HT-29 (cell line): Measurements from ENCODE around the gene INPP4A. TPM values are rescaled to one million over a fixed set of nuclear protein-coding genes. Genes with fewer than 3 reads are reported as not detected.

Experiments used
- DNase-seq: peaks from one replicate; pipeline ENCODE4 v3.0.0-alpha.2; 2015; ENCODE audit warnings: low spot score
- total RNA-seq: library from RNA; depleted of rRNA; stranded (reverse); fragments of >200 nt; shearing (Covaris generic); gene quantifications from 2 replicates; pipeline ENCODE4 v1.2.3, GENCODE V29; 2014

The INPP4A gene
- total RNA-seq, 1 experiment from 2014 or later = 11.5 TPM

DNA sequence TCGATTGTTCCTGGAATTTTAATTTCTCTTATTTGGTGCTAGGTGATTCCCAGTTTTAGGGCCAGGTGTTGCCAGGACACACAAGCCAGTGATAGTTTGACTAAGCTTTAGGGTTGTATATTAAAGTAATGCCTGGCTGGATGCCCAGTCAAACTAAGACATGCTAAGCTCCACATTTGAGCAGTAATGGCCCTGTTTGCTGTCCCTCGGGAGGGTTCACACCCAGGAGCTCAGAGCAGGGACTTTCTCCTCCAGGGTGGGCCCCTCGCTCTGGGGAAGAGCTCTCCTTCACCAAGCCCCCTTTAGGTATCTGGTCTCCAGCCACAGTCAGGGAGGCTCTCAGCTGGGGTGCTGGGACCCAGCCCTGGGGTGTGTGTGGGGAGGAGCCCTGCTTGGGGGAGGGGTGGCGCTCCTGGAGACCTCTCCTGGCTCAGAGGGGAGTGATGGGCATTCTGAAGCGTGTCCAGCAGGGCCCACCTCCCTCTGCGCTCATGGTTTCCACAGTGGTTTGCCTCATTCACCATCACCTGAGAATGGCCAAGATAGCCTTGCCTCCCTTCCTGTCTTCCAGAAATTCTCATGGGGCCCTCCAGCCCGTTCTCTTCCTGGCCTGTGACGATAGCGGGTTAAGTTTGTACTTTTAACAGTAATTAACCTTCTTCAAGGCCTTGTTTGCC, 31.7 kb downstream of the INPP4A start:
- peak; percentile 23 for DNase-seq

DNA sequence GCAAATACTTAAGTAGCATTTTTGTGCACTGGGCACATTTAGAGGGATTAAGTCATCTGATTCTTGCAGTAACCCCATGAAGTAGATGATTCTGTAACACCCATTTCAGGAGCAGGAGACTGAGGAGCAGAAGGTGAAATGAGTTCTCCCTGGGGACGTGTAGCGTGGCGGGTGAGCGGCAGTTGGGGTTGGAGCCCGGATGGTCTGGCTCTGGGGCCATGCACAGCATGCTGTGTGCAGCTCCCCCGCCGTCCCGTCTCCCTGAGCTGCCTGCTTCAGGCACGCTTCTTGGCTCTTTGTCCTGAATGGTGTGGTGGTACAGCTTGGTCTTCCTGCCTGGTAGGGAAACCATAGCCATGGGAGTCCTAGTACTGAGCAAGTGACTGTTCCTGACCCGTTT, 32.4 kb downstream of the INPP4A start:
- DNase-seq = no peak

DNA sequence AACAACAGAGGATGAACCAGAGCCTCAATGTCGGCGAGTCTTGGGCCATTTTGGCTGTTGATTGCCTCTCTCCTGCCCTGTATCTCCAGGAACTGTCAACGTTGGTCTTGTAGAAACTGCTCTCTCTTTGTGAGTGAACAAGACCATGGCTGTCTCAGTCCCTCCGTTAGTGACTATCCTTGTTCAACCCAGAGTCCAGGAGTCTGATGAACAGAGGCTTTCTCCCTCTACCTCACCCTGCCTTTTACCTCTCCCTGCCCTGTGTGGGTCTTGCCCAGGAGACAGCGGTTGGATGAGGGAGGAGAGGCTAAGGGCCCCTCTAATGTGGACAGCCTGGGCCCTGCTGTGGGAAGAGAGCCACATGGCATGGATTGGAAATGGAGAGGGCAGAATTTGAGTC, 32.8 kb downstream of the INPP4A start:
- DNase-seq = no peak

DNA sequence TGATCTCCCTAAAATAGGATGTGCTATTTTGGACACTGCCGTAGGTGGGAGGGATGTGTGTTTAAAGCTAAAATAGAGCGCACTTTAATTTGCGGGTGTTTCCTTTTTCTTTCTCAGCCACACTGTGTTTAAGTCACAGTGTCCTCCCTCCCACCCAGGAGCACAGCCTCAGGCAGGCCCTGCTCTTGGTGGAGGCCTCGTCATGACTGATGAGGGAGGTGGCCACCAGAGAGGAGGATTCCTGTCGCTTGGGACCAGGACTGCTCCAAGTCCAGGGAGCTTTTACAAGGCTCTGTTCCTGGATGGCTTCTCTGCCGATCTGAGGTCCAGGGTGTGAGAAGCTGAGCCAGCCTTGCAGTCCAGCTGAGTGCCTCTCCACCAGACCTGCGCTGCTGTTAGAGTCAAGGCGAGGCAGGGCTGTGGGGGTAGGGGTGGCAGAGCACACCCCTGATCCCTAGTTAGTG, 33.5 kb downstream of the INPP4A start:
- DNase-seq = no peak

DNA sequence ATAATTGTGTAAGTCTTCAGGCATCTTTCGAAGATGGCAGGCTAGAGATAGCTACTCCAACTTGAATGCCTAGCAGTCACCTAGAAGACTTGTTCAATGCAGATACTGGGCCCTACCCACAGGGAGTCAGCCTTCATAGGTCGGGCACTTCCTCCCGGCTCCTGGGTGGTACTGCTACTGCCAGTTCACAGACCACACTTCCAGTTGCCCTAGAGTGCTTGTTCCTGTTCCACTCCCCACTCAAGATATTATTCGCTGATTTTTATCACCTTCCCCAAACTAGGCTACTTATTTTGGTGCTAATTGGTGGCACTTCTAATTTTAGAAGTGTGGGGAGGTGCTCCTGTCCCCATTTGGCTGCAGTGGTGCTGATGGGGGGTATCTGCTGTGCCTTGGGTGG, 34.2 kb downstream of the INPP4A start:
- DNase-seq = no peak

DNA sequence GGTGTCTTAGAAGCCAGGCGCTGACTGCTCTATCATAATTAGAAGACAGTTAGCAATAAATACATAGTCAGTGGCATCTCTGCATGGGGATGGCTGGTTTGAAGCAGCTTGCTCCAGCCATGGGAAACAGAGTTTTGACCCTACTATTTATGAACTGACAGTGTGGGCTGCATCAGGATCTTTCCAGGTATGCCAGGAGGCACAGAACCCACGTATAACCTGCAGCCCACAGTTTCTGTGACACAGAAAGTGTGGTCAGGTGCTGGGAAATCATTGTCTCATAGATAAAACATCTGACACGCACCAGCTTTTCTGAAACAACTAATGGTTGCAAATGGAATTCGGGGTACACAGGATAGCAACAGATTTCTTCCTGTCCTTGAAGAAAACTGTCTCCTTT, 34.7 kb downstream of the INPP4A start:
- DNase-seq = no peak

DNA sequence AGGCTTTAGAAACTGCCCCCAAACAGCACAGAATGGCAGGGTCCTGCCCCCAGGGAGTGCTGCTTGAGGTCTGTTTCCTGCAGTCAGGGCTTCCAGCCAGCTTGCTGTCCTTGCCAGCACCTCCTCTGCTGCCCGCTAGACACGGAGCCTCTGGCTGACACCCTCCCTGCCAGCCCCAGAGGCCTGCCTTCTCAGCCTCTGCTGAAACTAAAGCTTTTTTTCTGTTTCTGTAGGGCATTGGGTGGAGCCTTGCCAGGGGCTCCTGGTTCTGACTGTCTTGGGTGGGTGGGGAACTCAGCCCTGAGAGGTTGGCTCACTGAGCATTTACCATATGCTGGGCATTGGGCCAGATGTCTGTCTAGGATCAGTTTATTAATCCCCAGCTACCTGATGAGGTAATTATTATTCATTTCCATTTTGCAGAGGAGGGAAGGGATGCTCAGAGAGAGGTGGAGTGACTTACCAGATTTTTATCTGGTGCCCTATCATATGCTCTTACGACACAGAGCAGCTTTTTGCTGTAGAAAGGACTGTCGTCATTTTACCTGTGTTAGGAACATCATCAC, 35.4 kb downstream of the INPP4A start:
- DNase-seq = peak; percentile 62

DNA sequence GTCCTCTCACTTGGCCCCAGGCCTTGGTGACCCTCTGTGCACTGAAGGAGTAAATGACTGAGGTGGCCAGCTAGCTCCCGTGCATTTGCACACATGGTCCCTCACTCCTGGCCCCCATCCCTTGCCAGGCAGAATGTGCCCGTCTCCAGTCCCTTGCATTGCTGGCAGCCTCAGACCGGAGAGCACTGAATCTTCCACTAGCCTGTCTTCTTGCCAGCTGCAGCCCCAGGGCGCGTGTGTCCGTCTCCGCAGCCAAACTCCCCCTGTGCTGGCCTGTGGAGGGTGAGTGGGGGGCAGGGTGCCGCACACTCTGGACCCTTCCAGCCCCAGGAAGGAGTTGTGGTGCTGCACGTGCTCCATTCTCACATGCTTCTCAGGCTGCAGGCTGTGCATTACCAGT, 35.9 kb downstream of the INPP4A start:
- no peak for DNase-seq

DNA sequence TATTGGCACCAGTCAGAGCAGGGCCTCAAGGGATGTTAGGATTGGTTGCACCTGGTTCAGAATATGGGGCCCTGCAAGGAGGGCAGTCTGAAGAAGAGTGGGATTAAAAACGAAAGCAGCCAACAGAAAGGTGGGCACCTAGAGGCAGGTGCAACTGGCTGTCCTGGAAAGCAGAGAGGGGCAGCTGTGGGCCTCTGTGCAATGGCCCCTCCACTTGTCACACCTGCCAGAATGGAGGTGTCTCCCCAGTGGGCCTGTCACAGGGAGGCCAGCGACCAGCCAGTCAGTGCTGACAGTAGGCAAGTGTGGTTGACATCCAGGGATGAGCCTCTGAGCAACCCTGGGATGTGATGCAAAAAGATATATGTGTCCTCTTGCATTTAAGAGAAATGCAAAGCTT, 37.7 kb downstream of the INPP4A start:
- no peak for DNase-seq

DNA sequence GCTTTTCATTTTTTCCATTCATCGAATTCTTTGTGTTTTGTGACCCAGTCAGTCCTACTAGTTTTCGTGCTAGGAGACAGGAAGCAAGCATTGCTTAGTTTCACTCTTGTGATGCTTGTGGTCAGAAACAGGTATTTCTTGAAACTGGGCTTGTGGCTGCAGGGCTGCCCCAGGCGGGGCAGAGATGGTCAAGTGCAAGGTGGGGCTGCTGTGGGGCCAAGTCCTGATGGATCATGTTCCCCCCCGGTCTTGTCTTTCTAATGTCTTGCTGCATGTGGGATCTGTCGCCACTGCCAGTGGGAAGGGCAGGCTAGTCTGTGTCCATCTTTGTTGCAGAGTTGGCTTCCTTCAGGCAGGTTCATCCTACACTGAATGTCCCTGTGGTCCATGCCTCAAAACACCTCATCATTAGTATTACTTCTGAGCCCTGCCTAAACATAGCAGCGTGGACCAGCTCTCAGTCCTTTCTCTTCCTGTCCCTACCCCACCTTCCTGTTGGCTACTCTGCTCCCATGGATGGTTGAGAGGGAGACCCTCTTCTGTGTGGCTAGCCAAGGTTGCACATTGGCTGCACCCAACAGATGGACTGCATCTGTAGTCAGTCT, 38.7 kb downstream of the INPP4A start:
- DNase-seq = peak; percentile 68

DNA sequence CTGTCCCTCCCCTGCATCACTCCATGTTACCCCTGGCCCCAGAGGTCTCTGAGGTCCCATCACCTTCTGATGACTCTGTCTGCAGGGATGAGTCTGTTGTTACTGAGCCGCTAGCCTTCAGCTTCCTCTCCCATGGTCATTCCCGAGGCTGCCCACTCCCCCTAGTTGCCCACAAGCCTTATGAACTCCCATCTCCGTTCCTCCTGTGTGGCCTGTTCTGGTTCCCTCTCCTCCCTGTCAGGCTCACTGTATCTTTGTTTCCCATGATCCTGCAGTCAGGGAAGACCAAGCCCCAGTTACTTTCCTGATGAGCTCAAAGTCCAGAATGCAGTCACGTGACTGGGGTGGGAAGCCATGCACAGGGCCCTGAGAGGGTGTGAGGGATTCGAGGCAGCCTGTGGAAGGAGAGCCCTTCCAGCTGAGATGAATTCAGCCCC, 39.5 kb downstream of the INPP4A start:
- peak; percentile 77 for DNase-seq

DNA sequence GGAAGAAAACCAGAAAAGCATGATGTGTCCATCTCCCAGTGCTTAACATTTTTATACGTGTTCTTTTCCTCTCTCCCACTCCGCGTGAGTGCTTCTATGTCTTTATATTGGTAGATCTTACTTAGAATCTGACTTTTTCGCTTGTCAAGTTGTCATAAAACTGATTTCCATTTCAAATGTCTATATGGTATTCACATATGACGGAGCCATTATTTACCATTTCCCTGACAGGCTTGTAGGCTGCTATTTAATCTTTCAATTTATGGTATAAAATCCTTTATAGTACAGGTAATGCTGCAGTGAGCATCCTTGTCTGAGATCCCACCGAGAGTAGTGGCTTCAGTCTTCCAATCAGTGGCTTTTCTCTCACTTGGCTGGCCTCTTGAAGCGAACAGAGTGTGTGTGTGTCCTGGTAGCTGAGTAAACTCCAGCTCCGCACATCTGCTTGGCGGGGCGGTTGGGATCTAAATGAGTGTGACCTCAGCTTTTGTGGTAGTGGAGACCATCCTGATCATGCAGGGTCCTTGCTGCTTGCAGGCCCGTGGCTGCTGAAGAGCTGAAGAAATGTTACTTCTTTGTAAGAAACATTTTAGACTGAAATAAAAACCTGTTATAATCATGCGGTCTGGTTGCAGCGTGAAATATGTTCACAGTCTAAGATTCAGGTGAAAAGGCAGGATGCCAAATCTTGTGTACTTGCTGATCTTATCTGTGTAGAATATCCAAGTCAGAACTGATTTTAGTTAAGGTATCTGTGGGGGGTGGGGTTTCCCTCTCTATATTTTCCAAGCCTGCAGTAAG, 40.2 kb downstream of the INPP4A start:
- DNase-seq = peak; percentile 45

DNA sequence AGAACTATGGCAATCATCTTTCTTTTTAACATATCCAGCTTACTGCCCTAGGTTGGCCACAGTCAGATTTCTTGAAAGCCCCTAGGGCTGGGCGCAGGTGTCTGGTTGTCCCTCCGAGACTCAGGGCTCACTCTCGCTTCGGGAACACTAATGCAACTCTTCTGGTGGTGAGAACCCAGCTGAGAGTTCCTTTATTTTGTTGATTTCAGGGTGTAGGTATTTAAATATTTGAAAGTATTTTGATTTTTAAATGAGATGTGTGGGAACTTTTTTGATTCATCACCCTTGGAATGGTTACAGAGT, 40.7 kb downstream of the INPP4A start:
- no peak for DNase-seq

DNA sequence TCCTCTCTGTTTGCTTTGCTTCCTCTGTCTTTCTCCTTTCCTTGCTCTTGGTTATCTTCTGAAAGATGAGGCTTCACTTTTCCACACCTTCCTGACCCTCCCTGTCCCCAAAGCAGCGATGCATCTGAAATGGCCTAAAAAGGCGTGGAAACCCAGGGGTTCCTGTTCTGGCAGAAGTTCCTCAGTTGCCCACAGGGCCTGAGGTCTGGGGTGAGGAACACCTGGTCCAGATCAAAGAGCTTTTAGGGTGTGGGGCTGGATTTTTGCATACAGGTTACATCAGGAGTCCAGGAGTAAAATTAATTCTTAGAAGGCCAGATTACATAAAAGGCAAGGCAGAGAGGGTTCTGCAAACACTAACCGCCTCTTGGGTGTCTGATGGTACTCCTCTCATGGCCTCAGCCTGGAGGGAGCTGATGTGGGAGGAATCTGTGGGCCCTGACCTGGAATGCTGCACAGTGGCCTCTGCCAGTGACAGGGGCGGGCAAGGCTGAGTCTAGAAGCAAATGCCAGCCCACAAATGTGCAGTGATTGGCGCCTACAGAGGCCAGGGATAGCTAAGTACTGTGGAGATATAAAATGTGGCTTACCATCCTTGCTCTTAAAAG, 41.8 kb downstream of the INPP4A start:
- DNase-seq = peak; percentile 39

DNA sequence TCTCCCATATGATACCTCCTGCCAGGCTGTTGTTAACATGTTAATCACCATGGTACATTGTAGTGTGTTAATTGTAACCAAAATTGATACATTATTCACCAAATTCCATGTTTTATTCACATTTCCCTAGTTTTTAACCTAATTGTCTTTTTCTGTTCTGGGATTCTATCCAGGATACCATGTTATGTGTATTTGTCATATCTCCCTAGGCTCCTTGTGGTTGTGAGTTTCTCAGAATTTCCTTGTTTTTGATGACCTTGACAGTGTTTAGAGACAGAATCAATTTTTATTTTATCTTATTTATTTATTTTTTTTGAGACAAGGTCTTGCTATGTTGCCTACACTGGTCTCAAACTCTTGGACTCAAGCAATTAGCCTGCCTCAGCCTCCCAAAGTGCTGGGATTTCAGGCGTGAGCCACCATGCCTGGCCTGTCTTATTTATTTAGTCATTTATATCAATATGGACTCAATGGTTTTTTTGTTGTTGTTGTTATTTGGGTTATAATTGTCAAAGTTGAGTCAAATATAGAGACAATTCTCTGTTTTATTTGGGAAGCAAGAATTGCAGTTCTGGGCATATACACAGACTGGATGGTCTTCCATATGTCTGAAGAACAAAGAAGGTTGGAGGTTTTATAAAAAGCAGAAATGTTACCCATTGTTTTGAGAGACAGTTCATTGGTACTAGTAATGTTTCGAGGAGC, 42.6 kb downstream of the INPP4A start:
- no peak for DNase-seq

DNA sequence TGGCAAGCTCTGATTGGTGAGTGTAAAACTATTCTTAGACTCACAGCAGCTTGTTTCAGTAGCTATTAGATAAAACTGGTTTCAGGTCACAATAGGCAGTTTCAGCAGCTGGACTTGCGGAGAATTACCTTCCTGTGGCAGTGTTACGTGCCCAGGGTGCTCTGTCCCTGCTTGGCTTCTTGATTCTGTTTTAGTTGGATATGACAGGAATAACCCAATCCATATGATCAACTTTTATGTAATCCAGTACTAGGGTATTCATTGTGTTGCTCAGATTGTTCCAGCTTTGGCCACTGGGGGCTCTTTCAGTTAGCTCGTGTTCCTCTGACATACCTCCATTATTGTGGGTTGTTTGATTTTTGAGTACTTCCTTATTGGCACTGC, 43.1 kb downstream of the INPP4A start:
- DNase-seq = peak; percentile 76

DNA sequence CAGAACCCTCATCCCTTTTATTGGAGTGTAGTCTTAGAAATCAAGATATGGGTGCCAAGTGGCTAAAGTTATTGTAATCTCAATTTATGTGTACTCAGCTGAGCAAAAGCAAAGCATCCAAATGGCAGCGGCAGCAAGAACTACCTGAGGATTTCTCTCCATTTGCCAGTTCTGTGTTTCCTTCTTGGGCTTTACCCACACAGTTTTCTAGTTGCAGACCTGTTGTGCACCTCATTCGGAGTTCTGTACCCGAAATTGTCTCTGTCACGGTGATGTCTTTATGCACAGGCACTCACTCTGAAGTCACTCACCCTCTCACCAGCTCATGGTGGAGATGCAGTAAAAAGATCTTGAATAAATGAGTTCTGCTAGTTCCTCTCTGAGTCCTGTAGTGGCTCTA, 43.6 kb downstream of the INPP4A start:
- no peak for DNase-seq

DNA sequence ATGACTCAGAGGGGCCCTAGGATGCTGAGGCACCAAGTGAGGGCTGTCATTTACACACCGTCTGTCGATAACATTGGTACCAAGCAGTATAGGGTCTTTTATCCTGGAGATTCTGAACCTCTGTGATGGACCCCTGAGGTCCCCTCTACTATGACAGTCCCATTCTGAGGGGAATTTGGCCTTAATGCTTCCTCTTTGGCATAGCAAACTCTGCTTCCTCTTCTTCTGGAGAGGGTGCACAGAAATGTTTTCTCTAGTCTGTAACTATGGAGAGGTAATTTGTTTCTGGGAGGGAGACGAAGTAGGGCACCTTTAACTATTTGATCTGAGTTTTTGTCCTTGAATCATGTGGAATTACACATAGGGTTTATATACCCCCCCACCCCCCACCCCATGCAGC, 44.8 kb downstream of the INPP4A start:
- no peak for DNase-seq

DNA sequence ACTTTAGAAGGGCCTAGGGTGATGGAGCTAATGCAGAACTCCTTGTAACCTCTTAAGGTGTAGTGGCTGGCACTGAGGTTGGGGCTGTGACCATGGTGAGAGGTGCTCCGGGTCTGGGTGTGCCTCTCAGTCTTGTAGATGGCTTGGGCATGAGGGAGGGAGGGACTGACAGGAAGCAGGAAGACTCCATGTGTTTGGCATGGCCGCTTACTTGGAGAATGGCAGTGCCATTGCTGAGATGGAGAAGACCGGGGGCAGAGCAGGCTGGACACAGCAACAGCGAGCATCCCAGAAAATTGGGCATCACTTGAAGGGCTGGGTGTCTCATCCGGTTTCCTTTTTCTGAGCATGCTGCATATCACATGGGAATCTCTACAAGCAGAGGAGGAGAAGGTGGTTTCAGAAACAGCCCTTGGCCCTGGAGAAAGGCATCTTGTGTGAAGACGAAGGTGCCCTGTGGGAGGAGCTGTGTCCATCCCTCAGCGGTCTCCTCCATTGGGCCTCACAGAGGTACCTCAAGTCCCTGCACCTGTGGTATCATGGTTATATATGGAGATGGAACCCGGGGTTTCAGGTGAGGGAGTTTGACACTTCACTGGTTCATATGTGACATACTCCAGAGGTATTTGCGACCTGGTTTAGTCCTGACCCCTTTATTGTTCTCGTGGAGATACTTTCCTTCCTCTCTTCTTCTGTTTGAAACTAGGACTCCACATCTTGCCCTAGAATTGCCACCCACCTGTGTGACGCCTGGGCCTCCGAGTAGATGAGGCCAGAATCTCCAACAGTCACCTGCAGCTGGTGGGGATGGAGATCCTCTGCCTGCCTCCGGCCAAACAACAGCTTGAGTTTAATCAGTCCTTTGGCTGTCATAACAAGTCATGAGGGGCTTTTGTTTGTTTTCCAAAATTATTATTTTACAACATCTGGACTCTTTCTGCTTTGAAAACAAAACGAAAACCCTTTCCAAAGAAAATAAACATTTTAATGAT, 45.6 kb downstream of the INPP4A start:
- no peak for DNase-seq

DNA sequence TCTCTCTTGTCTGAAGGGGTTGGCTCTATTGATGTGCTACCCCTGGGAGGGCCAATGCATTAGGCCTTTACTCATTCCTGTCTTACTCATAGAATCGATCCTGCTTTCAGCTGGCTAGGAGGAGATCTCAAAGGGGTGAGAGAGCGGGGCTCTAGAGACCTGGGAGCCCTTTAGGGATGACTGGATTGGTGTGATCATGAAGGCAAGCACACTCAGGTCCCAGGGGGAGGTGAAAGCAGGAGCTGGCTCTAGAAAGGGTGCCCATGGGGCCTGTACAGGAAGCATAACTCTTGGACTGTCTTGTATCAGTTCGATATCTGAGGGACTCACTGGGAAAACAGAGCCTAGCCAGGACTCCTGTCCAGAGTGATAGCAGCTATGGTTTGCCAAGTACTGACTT, 47.8 kb downstream of the INPP4A start:
- DNase-seq = no peak
